ENCODE data around the gene RPSA.

GRCh38 chr3:39362812-39363211 lies 43.7 kb upstream of the RPSA start:
- TF ChIP-seq EZH2 (IDR thresholded peaks at IDR 0.05) = no peak
- TF ChIP-seq FOXP2 (optimal IDR thresholded peaks at IDR 0.05; ENCODE audit: control extremely low read depth, extremely low read length, insufficient read depth) = no peak

All from SK-N-MC (cell line).